GM11168 (cell line): ENCODE measurements around the gene NIPA2.

Source experiments
- in situ Hi-C: fragments of 300-500 bp; cut with MboI; formaldehyde crosslinking; loops from one replicate; pipeline ENCODE4 v1.12.0; 2022; ENCODE audit warnings: low sequenced_read_pairs; ENCODE audit not compliant: unreplicated experiment

The NIPA2 gene

GRCh38 chr15:22893881-22894280 lies 55.4 kb downstream of the NIPA2 start:
- in situ Hi-C loops = no loop called here

GRCh38 chr15:22895465-22896190 lies 57.2 kb downstream of the NIPA2 start:
- in situ Hi-C loops = no loop called here

DNA sequence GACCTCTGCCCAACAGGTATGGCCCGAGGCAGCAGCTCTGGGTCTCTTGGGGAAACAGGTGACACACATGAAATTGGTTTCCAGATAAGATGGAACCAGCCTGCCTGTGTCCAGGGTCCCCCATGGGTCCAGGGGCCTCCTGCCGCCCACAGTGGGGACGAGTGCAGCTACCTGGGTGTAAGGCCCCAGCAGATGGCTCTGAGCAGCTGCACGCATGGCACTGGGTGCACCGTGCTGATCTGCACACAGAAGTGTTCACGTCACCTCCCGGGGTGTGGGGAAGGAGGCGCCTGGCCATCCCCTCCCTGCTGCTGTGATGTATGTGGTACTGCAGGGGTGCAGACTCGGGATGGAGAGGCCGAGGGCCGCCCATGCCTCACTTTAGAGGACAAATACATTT lies 63.6 kb downstream of the NIPA2 start:
- in situ Hi-C loops = no loop called here

- in situ Hi-C loops = no loop called here
Observed at GRCh38 chr15:22902578-22902977, 64.1 kb downstream of the NIPA2 start.

DNA sequence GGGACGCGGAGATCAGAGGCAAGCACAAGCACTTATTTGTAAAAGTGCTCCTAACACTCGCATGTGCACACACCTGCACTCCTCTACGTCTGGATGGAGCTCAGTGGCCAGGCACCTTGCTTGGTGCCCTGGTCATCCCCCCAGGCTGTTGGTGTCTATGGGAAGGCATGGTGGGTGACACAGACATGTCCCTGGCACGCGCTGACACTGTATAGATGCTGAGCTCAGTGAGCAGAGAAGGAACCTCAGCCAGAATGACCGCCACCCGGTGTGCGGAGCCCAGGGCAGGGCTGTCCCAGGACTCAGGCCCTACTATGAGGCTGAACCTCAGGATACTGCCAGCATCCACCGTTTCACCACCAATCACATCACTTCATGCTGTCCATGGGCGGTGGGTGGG lies 64.5 kb downstream of the NIPA2 start:
- in situ Hi-C loops = no loop called here

GRCh38 chr15:22903427-22903826 lies 65.0 kb downstream of the NIPA2 start:
- in situ Hi-C loops = no loop called here

DNA sequence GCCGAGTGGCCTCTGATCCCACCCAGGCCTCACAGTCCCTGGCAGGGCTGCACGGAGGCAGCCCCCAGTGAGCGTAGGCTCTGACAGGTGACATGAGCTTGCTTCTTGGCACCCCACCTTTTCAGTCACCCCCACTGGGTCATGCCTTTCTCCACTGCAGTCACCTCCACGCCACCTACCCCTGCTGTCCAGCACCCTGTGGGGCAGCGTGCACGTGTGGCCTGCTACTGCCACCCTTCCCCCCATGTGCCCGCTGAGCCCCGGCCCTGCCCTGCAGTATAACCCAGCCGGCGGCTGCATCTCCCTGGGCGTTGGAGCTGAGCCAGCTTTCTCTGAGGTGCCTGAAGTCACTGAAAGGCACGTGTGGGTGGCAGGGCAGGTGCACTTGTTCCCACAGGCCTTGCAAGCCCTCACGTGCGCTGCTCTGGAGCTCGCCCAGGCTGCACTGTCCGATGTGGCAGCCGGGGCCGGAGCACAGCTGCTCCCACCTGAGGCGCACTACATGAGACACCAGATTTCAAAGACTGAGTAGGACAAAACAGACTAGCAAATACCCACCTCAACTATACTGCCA lies 65.6 kb downstream of the NIPA2 start:
- in situ Hi-C loops = no loop called here

DNA sequence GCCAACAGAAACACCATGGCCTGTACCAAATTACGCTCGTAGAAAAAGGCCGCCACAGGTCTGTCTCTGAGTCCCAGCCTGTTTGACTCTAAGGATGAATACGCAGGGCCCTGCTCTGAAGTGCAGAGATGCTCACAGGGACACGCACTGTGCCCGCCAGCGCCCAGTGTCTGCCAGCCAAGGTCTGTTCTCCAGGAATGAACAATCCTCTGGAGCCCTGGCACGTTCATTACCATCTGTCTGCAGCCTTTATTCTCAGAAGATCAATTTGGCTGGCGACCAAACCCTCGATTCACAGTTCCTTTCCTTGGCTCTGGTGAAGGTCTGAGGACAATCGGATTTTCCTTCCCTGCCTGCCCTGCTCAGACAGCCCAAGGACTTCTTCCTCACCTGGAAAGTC lies 66.3 kb downstream of the NIPA2 start:
- in situ Hi-C loops = no loop called here

DNA sequence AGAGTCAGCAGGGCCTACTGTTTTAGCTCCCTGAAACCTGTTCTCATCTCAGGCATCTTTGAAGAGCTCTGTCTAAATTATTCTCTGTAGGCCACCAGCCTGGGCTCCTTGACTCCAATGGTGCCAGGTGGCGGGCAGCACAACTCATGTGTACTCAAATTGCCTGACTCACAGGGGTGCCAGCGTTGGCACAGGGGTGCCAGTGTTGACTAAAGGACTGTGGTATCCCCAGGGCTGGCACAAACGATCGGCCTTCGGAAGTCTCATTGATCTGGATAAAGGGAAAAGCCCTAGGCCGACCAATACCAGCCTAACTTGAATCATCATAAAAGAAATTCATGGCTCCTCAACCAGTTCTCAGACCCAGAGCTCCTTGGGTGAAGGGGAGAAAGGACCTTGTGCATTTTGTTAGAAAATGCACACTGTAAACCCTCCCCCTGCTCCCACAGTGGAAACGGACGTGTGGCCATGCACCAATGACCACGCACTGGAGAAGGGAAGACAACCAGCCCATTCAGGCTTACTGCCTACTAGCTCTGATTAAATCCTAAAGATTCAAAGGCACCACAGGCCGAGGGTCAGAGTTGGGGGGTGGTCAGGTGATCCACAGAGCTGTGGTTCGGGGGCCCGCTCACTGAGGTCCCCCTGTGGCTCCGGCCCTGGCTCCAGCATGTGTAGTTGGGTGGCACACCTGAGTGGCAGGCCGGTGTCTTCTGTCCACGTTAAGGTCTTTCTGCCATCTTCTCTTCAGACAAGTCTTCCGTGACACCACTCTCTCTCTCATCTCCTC lies 68.9 kb downstream of the NIPA2 start:
- in situ Hi-C loops = no loop called here

DNA sequence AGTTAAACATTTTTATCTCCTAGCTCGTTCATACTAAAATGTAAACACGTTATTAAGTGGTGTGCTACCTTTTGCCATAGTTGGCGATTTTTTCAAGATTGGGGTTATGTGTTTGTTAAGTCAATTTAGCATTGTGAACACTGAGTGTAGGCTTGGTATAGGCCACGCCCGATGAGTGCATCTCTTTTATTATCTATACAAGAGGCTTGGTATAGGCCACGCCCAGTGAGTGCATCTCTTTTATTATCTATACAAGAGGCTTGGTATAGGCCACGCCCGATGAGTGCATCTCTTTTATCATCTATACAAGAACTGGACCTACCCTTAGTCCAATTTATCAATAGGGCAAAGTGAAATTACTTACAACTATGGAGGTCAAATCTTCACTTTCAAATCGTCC lies 70.4 kb downstream of the NIPA2 start:
- in situ Hi-C loops = no loop called here

DNA sequence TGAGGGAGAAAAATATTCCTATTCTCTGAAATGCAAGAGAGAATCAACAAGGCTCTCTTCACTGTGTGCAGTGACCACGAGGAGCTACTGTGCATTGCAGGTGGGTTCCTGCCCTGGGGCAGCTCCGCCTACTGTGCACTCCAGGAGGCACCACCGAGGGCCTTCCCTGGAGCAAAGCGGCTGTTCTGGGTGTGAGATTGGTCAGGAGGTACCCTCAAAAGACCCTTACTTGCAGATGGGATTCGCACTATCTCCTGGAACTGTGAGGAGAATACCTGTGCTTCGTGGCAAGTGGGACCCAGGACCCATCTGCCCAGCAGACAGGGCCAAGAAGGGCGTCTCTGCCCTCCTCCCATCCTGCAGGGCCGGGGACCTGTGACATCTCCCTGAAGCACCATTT lies 72.8 kb downstream of the NIPA2 start:
- in situ Hi-C loops = no loop called here

- in situ Hi-C loops = no loop called here
Observed at GRCh38 chr15:22912256-22912655, 73.8 kb downstream of the NIPA2 start.

DNA sequence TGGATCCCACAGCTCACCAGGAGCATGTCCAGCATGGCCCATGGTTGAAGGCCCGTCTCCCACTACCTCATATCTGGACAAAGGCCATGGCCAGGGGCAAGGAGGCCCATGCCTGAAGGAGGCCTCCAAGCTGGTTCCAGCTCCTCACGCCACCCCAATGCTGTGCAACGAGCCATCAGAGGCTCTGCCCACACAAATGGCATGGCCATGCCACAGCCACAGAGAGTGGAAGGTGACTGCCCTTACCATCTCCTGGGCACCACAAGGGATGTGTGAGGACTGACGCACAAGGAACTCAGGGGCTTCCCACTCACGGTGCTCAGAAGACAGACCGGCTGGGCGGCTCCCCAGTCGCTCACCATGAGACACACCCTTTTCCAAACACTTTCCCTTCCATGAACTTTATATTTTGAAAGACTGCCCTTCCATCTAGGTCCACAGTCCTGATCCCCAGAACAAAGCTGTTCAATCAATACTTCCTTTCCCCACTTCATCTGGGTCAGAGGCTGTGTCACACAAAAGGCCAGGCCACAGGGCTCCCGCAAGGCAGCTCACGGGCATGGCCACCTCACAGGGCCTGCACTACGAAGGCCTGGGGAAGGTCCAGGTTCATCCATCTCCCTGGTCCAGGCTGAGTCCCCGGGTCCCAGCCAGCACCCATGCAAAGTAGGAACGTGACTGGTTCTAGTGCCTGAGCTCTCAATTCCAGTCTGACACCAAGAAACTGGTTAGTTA lies 75.3 kb downstream of the NIPA2 start:
- in situ Hi-C loops = no loop called here

DNA sequence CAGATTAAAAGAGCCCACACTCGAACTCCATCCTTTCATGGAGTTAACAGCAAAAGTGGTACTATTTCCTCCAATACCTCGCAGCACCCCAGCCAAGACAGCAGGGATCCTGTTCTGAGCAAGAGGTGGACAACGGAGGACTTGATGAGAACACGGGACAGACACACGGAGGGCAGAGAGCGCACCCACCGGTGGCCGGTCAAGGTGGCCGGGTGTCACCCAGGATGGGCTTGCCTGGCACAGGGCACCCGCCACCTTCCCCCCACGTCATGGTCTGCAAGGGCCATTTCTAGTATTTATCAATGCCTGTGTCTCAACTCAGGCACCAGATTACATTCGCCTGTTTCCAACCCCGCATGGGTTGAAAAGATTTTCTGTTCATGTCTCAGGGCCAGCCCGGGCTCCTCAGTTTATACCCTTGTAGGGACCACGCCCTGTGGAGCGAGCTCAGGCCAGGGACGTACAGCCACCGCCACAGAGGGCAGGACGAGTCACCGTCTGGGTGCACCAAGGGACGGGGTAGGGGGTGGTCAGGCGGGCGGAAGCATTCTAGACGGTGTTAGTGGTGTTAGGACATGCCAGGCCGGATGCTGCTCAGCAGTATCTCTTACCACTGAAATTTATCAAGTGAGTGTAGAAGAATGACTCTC lies 77.5 kb downstream of the NIPA2 start:
- in situ Hi-C loops = no loop called here

GRCh38 chr15:22916606-22917350 lies 78.3 kb downstream of the NIPA2 start:
- in situ Hi-C loops = no loop called here

GRCh38 chr15:22917556-22917955 lies 79.1 kb downstream of the NIPA2 start:
- in situ Hi-C loops = no loop called here
